ENCODE measurements around the gene LNPK. TPM values are rescaled to one million over a fixed set of nuclear protein-coding genes. Genes with fewer than 3 reads are reported as not detected.

Gene LNPK
- total RNA-seq, 1 experiment from 2014 or later: 43.8 TPM

- Histone ChIP-seq H4K20me1 (ENCODE audit: insufficient read depth) (no peaks in the 10 kb centered on the region), H3K9me2 (ENCODE audit: insufficient read depth) (no peaks in the 10 kb centered on the region), H3F3A (ENCODE audit: insufficient read depth, low read depth) (no peaks in the 10 kb centered on the region), H3K4me1 (replicated peaks; ENCODE audit: insufficient read depth) (no peaks in the 10 kb centered on the region), H3K9me3 (ENCODE audit: insufficient read depth, low read depth) (no peaks in the 10 kb centered on the region), H3K79me2 (ENCODE audit: low read depth) (no peaks in the 10 kb centered on the region), H3K27ac (no peak overlapping the region), H3K4me3 (no peak overlapping the region), H3K4me2 (no peak overlapping the region), H3K27me3 (ENCODE audit: insufficient read depth, low read depth) (no peaks in the 10 kb centered on the region), H3K36me3 (ENCODE audit: low read depth) (no peaks in the 10 kb centered on the region), H2AFZ (no peak overlapping the region)
- DNase-seq: no peak
- intact Hi-C loops (cut with micrococcal nuclease; ENCODE audit: unreplicated experiment): no loop called here
- POLR2A ChIA-PET (ENCODE audit: unreplicated experiment): no interaction called here
- TF ChIP-seq CTCF (conservative IDR thresholded peaks at IDR 0.05) (no peak), EZH2 (IDR thresholded peaks at IDR 0.05; ENCODE audit: low read depth) (no peak)
- CTCF ChIA-PET: no interaction called here
- no TSS peak for BruUV-seq (replicated peaks)
Observed at GRCh38 chr2:176024083-176024482, 22.0 kb upstream of the LNPK start.

DNA sequence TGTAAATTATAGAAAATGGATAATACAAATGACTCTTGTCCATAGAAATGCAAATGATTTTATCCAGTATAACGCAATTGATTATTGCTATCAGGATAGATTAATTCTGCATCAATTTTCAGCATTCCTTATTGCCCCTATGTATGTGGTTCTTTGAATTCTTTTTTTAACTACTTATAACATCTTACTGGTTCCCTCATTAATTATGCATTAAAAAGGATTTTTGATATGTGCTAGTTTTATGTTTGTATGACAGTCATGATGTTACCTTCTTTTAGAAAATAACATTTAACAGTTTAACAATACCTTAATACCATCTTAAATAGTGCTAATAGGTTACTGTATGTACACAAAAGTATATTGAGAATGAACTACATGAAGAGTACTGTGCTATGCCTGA lies 20.0 kb upstream of the LNPK start:
- Histone ChIP-seq H3K4me3 (no peak overlapping the region), H4K20me1 (ENCODE audit: insufficient read depth) (no peaks in the 10 kb centered on the region), H3K9me2 (ENCODE audit: insufficient read depth) (no peaks in the 10 kb centered on the region), H3K27me3 (ENCODE audit: insufficient read depth, low read depth) (no peaks in the 10 kb centered on the region), H3F3A (ENCODE audit: insufficient read depth, low read depth) (no peaks in the 10 kb centered on the region), H2AFZ (no peak overlapping the region), H3K27ac (no peak overlapping the region), H3K9me3 (ENCODE audit: insufficient read depth, low read depth) (no peaks in the 10 kb centered on the region), H3K4me2 (no peak overlapping the region), H3K4me1 (replicated peaks; ENCODE audit: insufficient read depth) (no peaks in the 10 kb centered on the region), H3K79me2 (ENCODE audit: low read depth) (no peaks in the 10 kb centered on the region), H3K36me3 (ENCODE audit: low read depth) (no peaks in the 10 kb centered on the region)
- intact Hi-C loops (cut with micrococcal nuclease; ENCODE audit: unreplicated experiment): no loop called here
- POLR2A ChIA-PET (ENCODE audit: unreplicated experiment): no interaction called here
- TF ChIP-seq CTCF (conservative IDR thresholded peaks at IDR 0.05) (no peak), EZH2 (IDR thresholded peaks at IDR 0.05; ENCODE audit: low read depth) (no peak)
- BruUV-seq (replicated peaks): no TSS peak
- CTCF ChIA-PET: no interaction called here
- DNase-seq: no peak

GRCh38 chr2:176020400-176020799 lies 18.3 kb upstream of the LNPK start:
- Histone ChIP-seq H3K4me2 (no peak overlapping the region), H3K79me2 (ENCODE audit: low read depth) (no peaks in the 10 kb centered on the region), H4K20me1 (ENCODE audit: insufficient read depth) (no peaks in the 10 kb centered on the region), H2AFZ (no peak overlapping the region), H3K27ac (no peak overlapping the region), H3K9me3 (ENCODE audit: insufficient read depth, low read depth) (no peaks in the 10 kb centered on the region), H3K4me3 (no peak overlapping the region), H3K9me2 (ENCODE audit: insufficient read depth) (peaks cover 3% of the 10 kb centered on the region; the same call in 1 of the 2 replicates), H3K4me1 (replicated peaks; ENCODE audit: insufficient read depth) (no peaks in the 10 kb centered on the region), H3K27me3 (ENCODE audit: insufficient read depth, low read depth) (no peaks in the 10 kb centered on the region), H3F3A (ENCODE audit: insufficient read depth, low read depth) (no peaks in the 10 kb centered on the region), H3K36me3 (ENCODE audit: low read depth) (no peaks in the 10 kb centered on the region)
- CTCF ChIA-PET: no interaction called here
- intact Hi-C loops (cut with micrococcal nuclease; ENCODE audit: unreplicated experiment): no loop called here
- BruUV-seq (replicated peaks): no TSS peak
- POLR2A ChIA-PET (ENCODE audit: unreplicated experiment): no interaction called here
- no peak for DNase-seq
- no peak for TF ChIP-seq EZH2 (IDR thresholded peaks at IDR 0.05; ENCODE audit: low read depth)
- no peak for TF ChIP-seq CTCF (conservative IDR thresholded peaks at IDR 0.05)

Measured in PC-9 (cell line).